Activated naive CD4-positive, alpha-beta T cell treated with anti-CD3 and anti-CD28 coated beads, Interleukin-2, amount 10 ng/mL, durations not matched to agents 7 days and 5 days (primary cell): ENCODE data around the gene CDC42EP4.
A peak's percentile ranks its signal among the peaks of the same experiment; 100 is the strongest.

Experiments
- CTCF ChIA-PET: fragments of 350-600 bp; sonication (Branson Sonifier 250); formaldehyde crosslinking; loops from one replicate; lab custom pipeline; 2021; ENCODE audit warnings: antibody characterized with exemption; lab: Charles Lee
- DNase-seq: peaks from one replicate; pipeline ENCODE4 v3.0.0-alpha.2; 2020
- H3K27ac Mint-ChIP-seq: one replicate; pipeline ENCODE4 v1.8.0; 2021; ENCODE audit warnings: mild to moderate bottlenecking, moderate library complexity, mixed read lengths
- H3K27me3 Mint-ChIP-seq: one replicate; pipeline ENCODE4 v1.8.0; 2021; ENCODE audit warnings: mild to moderate bottlenecking, mixed read lengths
- H3K36me3 Mint-ChIP-seq: one replicate; pipeline ENCODE4 v1.8.0; 2021; ENCODE audit warnings: mixed read lengths
- H3K4me1 Mint-ChIP-seq: one replicate; pipeline ENCODE4 v1.8.0; 2021; ENCODE audit warnings: mixed read lengths
- H3K4me3 Mint-ChIP-seq: one replicate; pipeline ENCODE4 v1.8.0; 2021; ENCODE audit warnings: mild to moderate bottlenecking, moderate library complexity, mixed read lengths
- H3K9me3 Mint-ChIP-seq: one replicate; pipeline ENCODE4 v1.8.0; 2021; ENCODE audit warnings: mixed read lengths

CDC42EP4 gene

DNA sequence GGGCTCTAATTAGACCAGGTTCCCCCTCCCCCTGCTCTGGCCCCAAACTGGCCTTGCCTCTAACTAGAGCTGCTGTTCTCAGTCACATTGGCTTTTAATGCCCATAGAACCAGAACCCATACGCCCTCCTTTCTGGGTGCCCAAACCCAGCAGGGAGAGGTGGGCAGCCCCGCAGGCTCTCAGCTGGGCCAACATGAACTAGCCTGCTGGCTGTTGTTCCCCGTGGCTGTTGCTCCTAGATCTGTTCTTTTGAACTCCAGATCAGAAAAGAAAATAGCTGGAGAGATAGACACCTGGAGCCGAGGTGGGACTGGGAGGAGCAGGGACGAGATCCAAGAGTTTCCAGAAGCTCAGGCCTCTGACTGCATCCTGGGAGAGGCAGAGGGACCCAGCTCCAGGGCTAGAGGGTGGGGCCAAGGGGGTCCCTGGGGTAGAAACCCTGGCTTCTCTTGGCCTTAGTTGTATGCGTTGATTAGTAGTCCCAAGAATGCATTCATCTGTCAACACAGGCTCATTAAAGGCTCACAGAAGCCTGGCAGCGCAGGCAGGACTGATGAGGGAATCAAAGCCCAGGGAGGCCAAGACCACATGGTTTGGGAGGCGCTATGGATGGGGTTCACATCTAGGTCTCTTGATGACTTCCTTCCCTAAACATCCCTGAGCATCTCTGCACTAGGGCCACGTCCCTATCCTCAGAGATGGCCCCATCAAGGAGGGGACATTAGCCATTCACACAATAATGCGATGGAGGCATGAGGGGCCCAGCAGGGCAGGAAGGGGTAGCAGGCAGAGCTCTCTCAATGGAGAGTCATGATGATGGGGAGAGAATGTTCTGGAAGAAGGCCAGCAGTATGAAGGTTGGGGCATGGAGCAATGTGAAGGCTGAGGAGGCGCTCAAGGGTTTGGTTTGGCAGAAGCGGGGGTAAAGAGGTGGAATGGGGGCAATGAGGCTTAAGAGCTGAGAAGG lies 48.8 kb downstream of the CDC42EP4 start:
- Mint-ChIP-seq H3K36me3 (no peaks in the 10 kb centered on the region), H3K9me3 (no peaks in the 10 kb centered on the region), H3K27ac (no peak overlapping the region), H3K4me3 (no peak overlapping the region), H3K4me1 (no peaks in the 10 kb centered on the region), H3K27me3 (no peaks in the 10 kb centered on the region)
- CTCF ChIA-PET: interaction anchor here (1.4 kb wide), 1 partner anchor 107 kb away, joined by 6 read pairs; no protein-coding TSS in a partner anchor
- DNase-seq: no peak

GRCh38 chr17:73261952-73262675 lies 49.7 kb downstream of the CDC42EP4 start:
- no peaks in the 10 kb centered on the region for H3K36me3 Mint-ChIP-seq
- H3K9me3 Mint-ChIP-seq: no peaks in the 10 kb centered on the region
- H3K4me3 Mint-ChIP-seq: no peak overlapping the region
- no peaks in the 10 kb centered on the region for H3K4me1 Mint-ChIP-seq
- no peaks in the 10 kb centered on the region for H3K27me3 Mint-ChIP-seq
- DNase-seq: no peak
- H3K27ac Mint-ChIP-seq: no peak overlapping the region
- CTCF ChIA-PET: interaction anchor here (1.4 kb wide), 1 partner anchor 108 kb away, joined by 6 read pairs; no protein-coding TSS in a partner anchor

DNA sequence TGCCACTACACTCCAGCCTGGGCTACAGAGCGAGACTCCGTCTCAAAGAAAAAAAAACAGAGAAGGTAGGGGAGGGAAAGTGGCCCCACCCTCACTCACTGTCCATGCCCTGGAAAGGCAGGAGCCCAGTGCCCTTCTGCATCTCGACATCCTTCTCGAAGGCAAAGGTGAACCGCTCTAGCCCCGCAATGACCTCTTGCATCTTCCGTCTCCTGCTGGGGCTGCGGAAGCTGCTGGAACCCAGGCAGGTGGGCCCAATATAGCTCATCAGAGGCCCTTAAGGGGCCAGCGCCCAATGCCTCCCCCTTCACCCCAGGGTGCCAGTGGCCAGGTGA lies 50.2 kb downstream of the CDC42EP4 start, which contains the start of gene CPSF4L:
Gene CPSF4L (minus strand): TSS at position 264 of the 335 bp plus-strand sequence. CDS start 62 bp downstream, at position 202.
- Mint-ChIP-seq H3K4me1 (no peaks in the 10 kb centered on the region), H3K27ac (no peak within 1 kb of the TSS), H3K9me3 (no peaks in the 10 kb centered on the region), H3K4me3 (no peak within 1 kb of the TSS), H3K27me3 (no peaks in the 10 kb centered on the region), H3K36me3 (no peaks in the 10 kb centered on the region)
- CTCF ChIA-PET: interaction anchor here (1.6 kb wide), 1 partner anchor 108 kb away, joined by 5 read pairs; no protein-coding TSS in a partner anchor
- DNase-seq: no peak

DNA sequence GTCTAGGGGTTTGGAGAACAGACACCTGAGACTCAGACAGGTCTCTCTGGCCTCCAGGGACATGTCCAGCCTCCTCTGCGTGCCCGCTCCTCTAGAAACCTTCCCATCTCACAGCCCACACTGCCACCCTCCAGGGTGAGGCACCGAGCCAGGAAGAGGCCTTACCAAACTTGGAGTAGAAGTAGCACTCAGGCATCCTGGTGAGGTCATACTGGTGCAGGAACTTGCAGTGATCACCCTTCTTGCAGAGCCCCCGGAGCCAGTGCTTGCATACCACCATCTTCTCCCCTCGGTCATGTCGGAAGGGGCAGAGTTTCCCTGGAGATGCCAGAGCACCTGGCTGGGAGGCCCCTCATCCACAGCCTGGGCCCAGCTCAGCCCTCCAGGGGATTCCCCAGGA lies 54.3 kb downstream of the CDC42EP4 start:
- no peaks in the 10 kb centered on the region for H3K9me3 Mint-ChIP-seq
- H3K27ac Mint-ChIP-seq: no peak overlapping the region
- no peaks in the 10 kb centered on the region for H3K36me3 Mint-ChIP-seq
- H3K27me3 Mint-ChIP-seq: no peaks in the 10 kb centered on the region
- no peaks in the 10 kb centered on the region for H3K4me1 Mint-ChIP-seq
- CTCF ChIA-PET: interaction anchor here (7.4 kb wide), 1 partner anchor 111 kb away, joined by 130 read pairs; no protein-coding TSS in a partner anchor
- H3K4me3 Mint-ChIP-seq: no peak overlapping the region
- no peak for DNase-seq

DNA sequence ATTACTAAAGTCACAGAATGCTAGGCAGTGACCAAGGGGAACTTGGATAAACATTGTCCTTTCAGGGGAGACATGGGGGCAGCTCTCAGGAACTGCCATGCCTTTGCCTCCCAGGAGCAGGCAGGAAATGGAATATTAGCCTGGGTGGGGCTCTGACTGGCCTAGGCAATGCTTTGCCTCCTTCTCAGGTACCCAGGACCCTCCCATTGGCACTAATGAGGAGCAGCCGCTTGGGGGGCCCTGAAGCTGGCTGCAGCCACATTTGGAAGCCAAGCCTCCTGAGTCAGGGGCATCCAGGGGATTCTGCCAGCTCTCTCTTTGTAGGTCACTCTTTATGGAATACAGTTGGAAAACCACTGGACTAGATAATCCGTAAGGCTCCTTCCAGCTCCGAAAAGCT lies 55.6 kb downstream of the CDC42EP4 start:
- Mint-ChIP-seq H3K9me3 (no peaks in the 10 kb centered on the region), H3K4me3 (no peak overlapping the region), H3K4me1 (no peaks in the 10 kb centered on the region), H3K27ac (no peak overlapping the region), H3K27me3 (no peaks in the 10 kb centered on the region), H3K36me3 (no peaks in the 10 kb centered on the region)
- no peak for DNase-seq
- CTCF ChIA-PET: interaction anchor here (0.6 to 7.4 kb wide), 11 partner anchors 10 to 699 kb away, joined by 3 to 130 read pairs (median 4); a partner anchor contains a TSS

DNA sequence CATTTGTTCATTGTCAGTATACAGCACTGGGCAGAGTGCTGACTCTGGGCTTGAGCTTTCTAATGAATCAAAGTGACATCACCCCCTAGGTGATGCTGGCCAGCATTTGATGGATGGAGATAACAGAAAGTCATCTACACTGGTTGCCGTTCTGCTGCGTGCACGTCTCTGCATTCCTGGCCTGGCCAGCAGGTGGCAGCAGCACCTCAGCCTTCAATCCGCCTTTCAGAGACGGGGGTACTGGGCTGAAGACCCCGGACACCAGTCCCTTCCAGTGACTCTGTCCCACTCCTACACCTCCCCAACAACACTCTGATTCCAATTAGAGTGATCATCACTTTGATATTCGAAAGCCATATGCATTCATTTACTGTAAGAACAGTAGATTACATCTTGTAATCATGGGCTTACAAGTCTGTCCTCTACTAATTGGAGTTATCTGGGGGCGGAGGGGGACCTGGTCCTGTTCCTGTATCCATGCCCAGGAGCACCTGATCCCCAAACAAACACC lies 56.1 kb downstream of the CDC42EP4 start:
- H3K9me3 Mint-ChIP-seq: no peaks in the 10 kb centered on the region
- no peak overlapping the region for H3K27ac Mint-ChIP-seq
- peak; percentile 68 for DNase-seq

DNA sequence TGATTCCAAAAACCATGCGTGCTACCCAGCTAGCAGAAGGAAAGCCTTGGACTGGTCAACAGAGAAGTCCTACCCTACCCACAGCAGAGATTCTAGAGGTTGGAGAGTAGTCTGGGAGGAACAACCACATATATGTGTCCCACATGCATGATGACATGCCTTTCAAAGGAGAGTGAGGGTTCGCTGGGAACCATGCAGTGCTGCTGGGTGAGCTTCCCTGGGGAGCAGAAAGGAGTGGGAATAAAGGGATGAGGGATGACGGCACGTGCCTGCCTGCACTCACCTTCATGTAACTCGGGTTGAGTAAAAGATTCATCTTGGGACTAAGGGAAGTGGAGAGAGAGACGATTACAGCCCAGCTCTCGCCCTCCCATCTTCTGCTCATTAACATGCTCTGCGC lies 59.9 kb downstream of the CDC42EP4 start:
- no peak for DNase-seq
- H3K9me3 Mint-ChIP-seq: no peaks in the 10 kb centered on the region
- CTCF ChIA-PET: interaction anchor here (1.2 to 1.6 kb wide), 2 partner anchors 526 to 692 kb away, joined by 3 to 4 read pairs; no protein-coding TSS in a partner anchor
- H3K4me1 Mint-ChIP-seq: no peaks in the 10 kb centered on the region
- no peak overlapping the region for H3K4me3 Mint-ChIP-seq
- H3K27ac Mint-ChIP-seq: no peak overlapping the region
- H3K27me3 Mint-ChIP-seq: no peaks in the 10 kb centered on the region
- no peaks in the 10 kb centered on the region for H3K36me3 Mint-ChIP-seq

More for the DNA sequence above, 56.1 kb downstream of the CDC42EP4 start:
- CTCF ChIA-PET: interaction anchor here (0.7 to 7.4 kb wide), 21 partner anchors 9 to 699 kb away, joined by 3 to 130 read pairs (median 4); a partner anchor contains a TSS
- no peaks in the 10 kb centered on the region for H3K36me3 Mint-ChIP-seq
- no peaks in the 10 kb centered on the region for H3K27me3 Mint-ChIP-seq
- no peaks in the 10 kb centered on the region for H3K4me1 Mint-ChIP-seq
- H3K4me3 Mint-ChIP-seq: no peak overlapping the region

- Mint-ChIP-seq H3K36me3 (peaks cover 2% of the 10 kb centered on the region), H3K9me3 (no peaks in the 10 kb centered on the region), H3K27me3 (no peaks in the 10 kb centered on the region), H3K27ac (no peak overlapping the region), H3K4me1 (no peaks in the 10 kb centered on the region), H3K4me3 (no peak overlapping the region)
- DNase-seq: no peak
- CTCF ChIA-PET: interaction anchor here (0.9 to 2.6 kb wide), 7 partner anchors 9 to 692 kb away, joined by 3 to 8 read pairs (median 4); no protein-coding TSS in a partner anchor
Measured at GRCh38 chr17:73250851-73251640, 60.8 kb downstream of the CDC42EP4 start.

GRCh38 chr17:73249700-73250099 lies 62.1 kb downstream of the CDC42EP4 start:
- Mint-ChIP-seq H3K4me3 (no peak overlapping the region), H3K9me3 (no peaks in the 10 kb centered on the region), H3K36me3 (peaks cover 9% of the 10 kb centered on the region), H3K27me3 (no peaks in the 10 kb centered on the region), H3K4me1 (no peaks in the 10 kb centered on the region), H3K27ac (no peak overlapping the region)
- no peak for DNase-seq
- CTCF ChIA-PET: interaction anchor here (0.9 to 2.6 kb wide), 7 partner anchors 7 to 693 kb away, joined by 3 to 8 read pairs (median 4); no protein-coding TSS in a partner anchor

- Mint-ChIP-seq H3K27me3 (no peaks in the 10 kb centered on the region), H3K4me3 (no peak overlapping the region), H3K4me1 (no peaks in the 10 kb centered on the region), H3K27ac (no peak overlapping the region), H3K36me3 (peaks cover 12% of the 10 kb centered on the region), H3K9me3 (no peaks in the 10 kb centered on the region)
- CTCF ChIA-PET: interaction anchor here (2.0 to 2.7 kb wide), 3 partner anchors 121 to 692 kb away, joined by 8 to 12 read pairs (median 8); no protein-coding TSS in a partner anchor
- DNase-seq: no peak
Measured at GRCh38 chr17:73248532-73248931, 63.3 kb downstream of the CDC42EP4 start.

GRCh38 chr17:73247726-73248125 lies 64.1 kb downstream of the CDC42EP4 start:
- DNase-seq: no peak
- Mint-ChIP-seq H3K9me3 (no peaks in the 10 kb centered on the region), H3K4me1 (no peaks in the 10 kb centered on the region), H3K4me3 (no peak overlapping the region), H3K36me3 (peaks cover 12% of the 10 kb centered on the region), H3K27ac (no peak overlapping the region), H3K27me3 (no peaks in the 10 kb centered on the region)
- CTCF ChIA-PET: interaction anchor here (0.6 to 3.0 kb wide), 4 partner anchors 8 to 640 kb away, joined by 3 to 16 read pairs (median 12); no protein-coding TSS in a partner anchor

DNA sequence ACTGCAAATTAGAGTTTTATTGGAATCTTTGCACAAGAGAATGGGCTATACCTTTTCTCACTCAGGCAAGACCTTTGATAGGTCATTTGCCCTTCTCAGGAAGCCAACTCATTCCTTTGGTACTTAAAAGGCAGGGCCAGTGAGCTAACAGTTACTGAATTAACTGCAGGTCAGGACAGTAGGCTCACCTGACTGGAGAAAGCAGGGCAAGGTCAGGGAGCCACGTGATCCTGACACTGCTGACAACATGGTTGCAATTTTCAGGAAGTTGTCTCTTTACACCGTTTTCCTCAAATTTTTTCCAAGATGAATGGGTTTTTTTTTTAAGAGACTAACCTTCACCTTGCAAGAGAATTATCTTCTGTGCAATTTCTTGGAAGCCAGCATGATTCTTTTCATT lies 71.2 kb downstream of the CDC42EP4 start:
- H3K36me3 Mint-ChIP-seq: peaks cover 49% of the 10 kb centered on the region
- CTCF ChIA-PET: no interaction called here
- H3K27ac Mint-ChIP-seq: no peak overlapping the region
- H3K4me1 Mint-ChIP-seq: peaks cover 33% of the 10 kb centered on the region
- no peaks in the 10 kb centered on the region for H3K27me3 Mint-ChIP-seq
- H3K9me3 Mint-ChIP-seq: no peaks in the 10 kb centered on the region
- no peak for DNase-seq
- H3K4me3 Mint-ChIP-seq: no peak overlapping the region

GRCh38 chr17:73237714-73238113 lies 74.1 kb downstream of the CDC42EP4 start:
- H3K36me3 Mint-ChIP-seq: peaks cover 57% of the 10 kb centered on the region
- H3K4me1 Mint-ChIP-seq: peaks cover 45% of the 10 kb centered on the region
- no peak for DNase-seq

More at GRCh38 chr17:73237714-73238113, 74.1 kb downstream of the CDC42EP4 start:
- Mint-ChIP-seq H3K27ac (peak overlapping the region; percentile 49), H3K27me3 (no peaks in the 10 kb centered on the region), H3K9me3 (no peaks in the 10 kb centered on the region), H3K4me3 (no peak overlapping the region)
- CTCF ChIA-PET: interaction anchor here (1.7 to 3.2 kb wide), 2 partner anchors 17 to 512 kb away, joined by 5 to 15 read pairs; no protein-coding TSS in a partner anchor
